OCI-LY1 (cell line): ENCODE results near the gene FCGR2B.
"Not testable (repeated sequence)": the region's sequence is repeated elsewhere in the genome, so short reads cannot be mapped to it uniquely, and the experiment has no call there.

Experiments
- H2AFZ ChIP-seq: fragments of 200-600 bp; sonication (generic), shearing (Covaris generic); 2 replicates; pipeline ENCODE4 v1.6.0; 2014; ENCODE audit warnings: antibody characterized with exemption, mild to moderate bottlenecking, low read length
- H3F3A ChIP-seq: fragments of 200-600 bp; sonication (generic), shearing (Covaris generic); 2 replicates; pipeline ENCODE4 v1.6.0; 2014; ENCODE audit warnings: mild to moderate bottlenecking, antibody characterized with exemption, low read length, moderate library complexity; ENCODE audit not compliant: insufficient read depth
- H3K27ac ChIP-seq: fragments of 200-600 bp; sonication (generic); 2 replicates; pipeline ENCODE4 v1.5.1; 2014; ENCODE audit warnings: low read length, mixed run types, mild to moderate bottlenecking, low read depth; ENCODE audit not compliant: poor library complexity, severe bottlenecking
- H3K27me3 ChIP-seq: fragments of 200-600 bp; sonication (generic); 2 replicates; pipeline ENCODE4 v1.6.0; 2014; ENCODE audit warnings: antibody characterized with exemption, mild to moderate bottlenecking, low read length, moderate library complexity; ENCODE audit not compliant: insufficient read depth
- H3K36me3 ChIP-seq: fragments of 200-600 bp; sonication (generic); 2 replicates; pipeline ENCODE4 v1.6.1; 2014; ENCODE audit warnings: mild to moderate bottlenecking, antibody characterized with exemption, low read length, moderate library complexity, mixed read lengths; ENCODE audit not compliant: insufficient read depth
- H3K4me1 ChIP-seq: fragments of 200-600 bp; sonication (generic); 2 replicates; pipeline ENCODE4 v1.5.1; 2014; ENCODE audit warnings: mild to moderate bottlenecking, low read length, moderate library complexity; ENCODE audit not compliant: insufficient read depth, severe bottlenecking
- H3K4me2 ChIP-seq: fragments of 200-600 bp; sonication (generic), shearing (Covaris generic); 2 replicates; pipeline ENCODE4 v1.6.1; 2014; ENCODE audit warnings: low read length
- H3K4me3 ChIP-seq: fragments of 200-600 bp; sonication (generic); 2 replicates; pipeline ENCODE4 v1.5.1; 2014; ENCODE audit warnings: low read length, low read depth, mild to moderate bottlenecking, mixed read lengths; ENCODE audit not compliant: poor library complexity, severe bottlenecking
- H3K79me2 ChIP-seq: fragments of 200-600 bp; shearing (Covaris generic); 2 replicates; pipeline ENCODE4 v1.6.1; 2016; ENCODE audit warnings: mixed run types, low read length, mixed read lengths; ENCODE audit not compliant: insufficient read depth
- H3K9ac ChIP-seq: fragments of 200-600 bp; sonication (generic), shearing (Covaris generic); 2 replicates; pipeline ENCODE4 v1.6.1; 2014; ENCODE audit warnings: mild to moderate bottlenecking, low read length, mixed read lengths
- H3K9me2 ChIP-seq: fragments of 200-600 bp; sonication (generic), shearing (Covaris generic); 2 replicates; pipeline ENCODE4 v1.6.1; 2014; ENCODE audit warnings: low read depth, mild to moderate bottlenecking, low read length, mixed read lengths
- H3K9me3 ChIP-seq: fragments of 200-600 bp; shearing (Covaris generic); 2 replicates; pipeline ENCODE4 v1.6.1; 2014; ENCODE audit warnings: low read length, mixed read lengths
- H4K20me1 ChIP-seq: fragments of 200-600 bp; sonication (generic), shearing (Covaris generic); 2 replicates; pipeline ENCODE4 v1.6.0; 2016; ENCODE audit warnings: mild to moderate bottlenecking, low read length; ENCODE audit not compliant: insufficient read depth

Gene FCGR2B

GRCh38 chr1:161662684-161663339, at the start of gene FCGR2B:
Gene FCGR2B (plus strand): TSS chr1:161663143. CDS start chr1:161663242, 99 bp downstream.
- H3K4me3 ChIP-seq, result peak within 1 kb of the TSS; percentile 56
- not testable (repeated sequence) for H3K79me2 ChIP-seq, H3K9me2 ChIP-seq, H4K20me1 ChIP-seq, H2AFZ ChIP-seq, H3K9ac ChIP-seq, H3F3A ChIP-seq, H3K4me1 ChIP-seq, H3K27me3 ChIP-seq, H3K36me3 ChIP-seq, H3K9me3 ChIP-seq
- H3K27ac ChIP-seq, result peak within 1 kb of the TSS; percentile 54
- peak within 1 kb of the TSS; percentile 46; the same call in 1 of the 2 replicates for H3K4me2 ChIP-seq

GRCh38 chr1:161616417-161616816, 46.5 kb upstream of the FCGR2B start:
- H3K4me2 ChIP-seq, H3K36me3 ChIP-seq, H3K4me3 ChIP-seq, H3K27ac ChIP-seq, H3K9me3 ChIP-seq, H3K9ac ChIP-seq, H3K27me3 ChIP-seq, H4K20me1 ChIP-seq, H3K79me2 ChIP-seq, H3K9me2 ChIP-seq, H3F3A ChIP-seq, H2AFZ ChIP-seq: not testable (repeated sequence)
- H3K4me1 ChIP-seq, result peaks cover 14% of the 10 kb centered on the region

DNA sequence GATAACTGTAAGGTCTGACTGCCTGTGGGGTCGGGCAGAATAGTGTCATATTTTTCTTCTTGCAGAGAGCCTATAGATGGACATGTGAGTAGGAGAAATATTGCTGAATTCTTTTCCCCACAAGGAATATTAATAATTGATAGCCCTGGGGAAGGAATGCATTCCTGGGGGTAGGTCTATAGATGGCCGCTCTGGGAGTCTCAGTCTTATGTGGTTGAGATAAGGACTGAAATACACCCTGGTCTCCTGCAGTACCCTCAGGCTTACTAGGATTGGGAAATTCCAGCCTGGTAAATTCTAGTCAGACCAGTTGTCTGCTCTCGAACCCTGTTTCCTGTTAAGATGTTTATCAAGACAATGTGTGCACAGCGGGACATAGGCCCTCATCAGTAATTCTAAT, 44.4 kb upstream of the FCGR2B start:
- H3K79me2 ChIP-seq, H4K20me1 ChIP-seq, H3K4me2 ChIP-seq, H3K4me3 ChIP-seq, H3K27me3 ChIP-seq, H3K9me2 ChIP-seq, H3K9ac ChIP-seq, H3K27ac ChIP-seq, H2AFZ ChIP-seq, H3F3A ChIP-seq, H3K9me3 ChIP-seq, H3K36me3 ChIP-seq: not testable (repeated sequence)
- peaks cover 14% of the 10 kb centered on the region for H3K4me1 ChIP-seq

- H3K27ac ChIP-seq, H3K4me3 ChIP-seq, H3K9me2 ChIP-seq, H3K4me2 ChIP-seq, H3K9me3 ChIP-seq, H3K9ac ChIP-seq, H2AFZ ChIP-seq, H3K27me3 ChIP-seq, H3K79me2 ChIP-seq, H3K36me3 ChIP-seq, H4K20me1 ChIP-seq, H3F3A ChIP-seq: not testable (repeated sequence)
- H3K4me1 ChIP-seq, result peaks cover 14% of the 10 kb centered on the region
Measured at GRCh38 chr1:161620399-161620798, 42.5 kb upstream of the FCGR2B start.

DNA sequence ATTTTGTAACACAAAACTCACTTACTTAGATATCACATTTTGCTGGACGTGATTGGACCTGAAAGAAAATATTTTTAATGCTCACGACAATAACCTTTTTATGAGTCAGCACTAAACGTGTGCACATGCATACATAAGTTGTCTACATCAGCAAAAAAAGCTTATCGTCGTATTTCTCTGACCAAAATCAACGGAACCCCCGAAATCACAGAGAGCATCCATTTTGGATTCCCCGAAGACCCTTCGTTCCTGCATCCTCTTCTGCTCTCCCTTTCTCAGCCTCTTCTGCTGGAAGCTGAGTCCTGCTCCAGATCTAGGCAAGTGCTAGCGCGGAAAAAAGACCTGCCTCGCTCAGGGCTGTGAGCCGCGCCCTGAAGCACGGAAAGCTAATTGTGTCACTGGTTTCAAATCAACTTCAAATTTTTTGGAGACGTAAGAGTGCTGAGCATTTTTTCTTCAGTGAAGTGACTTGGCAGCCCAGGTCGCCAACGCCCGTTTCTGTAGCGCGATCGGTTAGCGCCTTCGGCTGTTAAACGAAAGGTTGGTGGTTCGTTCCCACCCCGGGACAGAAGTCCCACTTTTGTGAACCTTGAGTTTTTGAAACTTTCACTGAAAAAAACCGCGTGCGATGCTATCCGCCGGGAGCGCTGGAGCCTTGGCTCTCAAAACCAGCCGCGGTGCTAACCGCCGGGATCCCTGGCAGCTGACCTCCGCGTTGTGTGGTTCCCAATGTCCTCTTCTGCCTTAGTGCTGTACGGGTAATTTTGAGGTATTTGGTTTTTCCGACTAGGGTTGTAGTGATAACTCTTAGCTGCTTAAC, 41.6 kb upstream of the FCGR2B start:
- not testable (repeated sequence) for H3K9me3 ChIP-seq, H3K9me2 ChIP-seq, H3F3A ChIP-seq, H3K79me2 ChIP-seq, H2AFZ ChIP-seq, H4K20me1 ChIP-seq, H3K9ac ChIP-seq, H3K36me3 ChIP-seq, H3K27ac ChIP-seq, H3K27me3 ChIP-seq
- peaks cover 14% of the 10 kb centered on the region for H3K4me1 ChIP-seq
- H3K4me3 ChIP-seq, result peak overlapping the region; percentile 51
- H3K4me2 ChIP-seq, result peak overlapping the region; percentile 67

GRCh38 chr1:161622054-161622453, 40.9 kb upstream of the FCGR2B start:
- peaks cover 14% of the 10 kb centered on the region for H3K4me1 ChIP-seq
- not testable (repeated sequence) for H3K9me2 ChIP-seq, H2AFZ ChIP-seq, H3K27me3 ChIP-seq, H3K79me2 ChIP-seq, H3K9ac ChIP-seq, H3F3A ChIP-seq, H4K20me1 ChIP-seq, H3K36me3 ChIP-seq, H3K27ac ChIP-seq, H3K9me3 ChIP-seq
- H3K4me2 ChIP-seq, result peak overlapping the region; percentile 67; the same call in 1 of the 2 replicates
- H3K4me3 ChIP-seq, result peak overlapping the region; percentile 51

DNA sequence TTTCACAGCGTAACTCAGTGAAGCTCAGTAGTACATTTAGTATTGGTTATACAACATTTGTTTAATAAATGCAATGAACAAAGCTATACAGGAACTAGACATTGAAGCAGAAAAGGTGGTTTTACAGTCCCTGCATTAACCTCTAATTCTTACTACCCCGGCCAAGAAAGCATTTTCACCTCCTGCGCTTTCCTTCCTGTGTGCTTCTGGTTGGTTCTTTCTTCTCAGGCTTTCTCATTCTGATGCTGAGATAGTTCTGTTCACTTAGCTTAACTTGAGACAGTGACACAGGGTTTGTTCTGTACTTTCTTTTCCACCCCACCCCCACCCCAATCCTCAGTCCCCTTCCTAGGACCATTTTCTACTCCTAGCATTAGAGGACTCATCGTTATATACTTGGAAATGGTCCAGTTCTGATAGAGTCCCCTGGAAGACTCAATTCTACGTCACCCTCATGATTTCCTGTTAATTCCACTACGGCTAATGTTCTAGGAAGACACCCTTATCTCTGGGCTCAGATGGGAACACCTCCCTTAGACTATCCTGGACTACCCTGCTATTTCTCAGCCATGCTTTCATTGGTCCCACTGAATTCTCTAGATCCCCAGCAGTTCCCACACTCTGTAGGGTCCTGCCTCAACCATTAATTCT, 39.4 kb upstream of the FCGR2B start:
- H3K9me2 ChIP-seq, H3K9ac ChIP-seq, H2AFZ ChIP-seq, H3K79me2 ChIP-seq, H3K27me3 ChIP-seq, H3K36me3 ChIP-seq, H3K4me2 ChIP-seq, H4K20me1 ChIP-seq, H3K4me3 ChIP-seq, H3K27ac ChIP-seq, H3F3A ChIP-seq, H3K9me3 ChIP-seq: not testable (repeated sequence)
- peaks cover 14% of the 10 kb centered on the region for H3K4me1 ChIP-seq
